Measurements from ENCODE around the gene SCAMP4. TPM values are rescaled to one million over a fixed set of nuclear protein-coding genes. Genes with fewer than 3 reads are reported as not detected.

SCAMP4 gene
- total and polyA plus RNA-seq, 2 experiments from 2014 or later: 53.7 to 62.5 TPM

GRCh38 chr19:1913781-1914577 lies 8.8 kb downstream of the SCAMP4 start:
- Histone ChIP-seq H3K4me1 (ENCODE audit: low read depth) (no peaks in the 10 kb centered on the region), H3K27ac (no peak overlapping the region), H3K9me3 (ENCODE audit: low read depth) (no peaks in the 10 kb centered on the region), H3K27me3 (no peaks in the 10 kb centered on the region), H3K36me3 (peaks cover 2% of the 10 kb centered on the region), H3K4me3 (no peak overlapping the region)
- no peak for TF ChIP-seq CTCF (IDR thresholded peaks at IDR 0.05; ENCODE audit: low read depth, low read length)
- no peak for DNase-seq (ENCODE audit: low read depth in 1 of 2, low spot score in 1 of 2)

- Histone ChIP-seq H3K27ac (no peak overlapping the region), H3K4me3 (no peak overlapping the region), H3K27me3 (no peaks in the 10 kb centered on the region), H3K4me1 (ENCODE audit: low read depth) (no peaks in the 10 kb centered on the region), H3K9me3 (ENCODE audit: low read depth) (no peaks in the 10 kb centered on the region), H3K36me3 (peaks cover 2% of the 10 kb centered on the region)
- DNase-seq (ENCODE audit: low read depth in 1 of 2, low spot score in 1 of 2): no peak
- TF ChIP-seq CTCF (IDR thresholded peaks at IDR 0.05; ENCODE audit: low read depth, low read length): no peak
Observed at GRCh38 chr19:1914826-1915341, 9.7 kb downstream of the SCAMP4 start.

- H3K27me3 ChIP-seq: no peaks in the 10 kb centered on the region
- DNase-seq (ENCODE audit: low read depth in 1 of 2, low spot score in 1 of 2): no peak
- no peaks in the 10 kb centered on the region for H3K9me3 ChIP-seq (ENCODE audit: low read depth)
- no peak for TF ChIP-seq CTCF (IDR thresholded peaks at IDR 0.05; ENCODE audit: low read depth, low read length)
- no peak overlapping the region for H3K27ac ChIP-seq
- H3K4me3 ChIP-seq: no peak overlapping the region
- H3K36me3 ChIP-seq: peaks cover 7% of the 10 kb centered on the region
- H3K4me1 ChIP-seq (ENCODE audit: low read depth): no peaks in the 10 kb centered on the region
Observed at GRCh38 chr19:1917146-1917545, 11.9 kb downstream of the SCAMP4 start.

GRCh38 chr19:1917926-1918325 lies 12.7 kb downstream of the SCAMP4 start:
- Histone ChIP-seq H3K36me3 (peaks cover 5% of the 10 kb centered on the region), H3K27ac (no peak overlapping the region), H3K4me1 (ENCODE audit: low read depth) (no peaks in the 10 kb centered on the region), H3K4me3 (no peak overlapping the region), H3K9me3 (ENCODE audit: low read depth) (no peaks in the 10 kb centered on the region), H3K27me3 (no peaks in the 10 kb centered on the region)
- TF ChIP-seq CTCF (IDR thresholded peaks at IDR 0.05; ENCODE audit: low read depth, low read length): no peak
- DNase-seq (ENCODE audit: low read depth in 1 of 2, low spot score in 1 of 2): no peak

- Histone ChIP-seq H3K36me3 (peaks cover 5% of the 10 kb centered on the region), H3K27ac (no peak overlapping the region), H3K4me3 (no peak overlapping the region), H3K27me3 (no peaks in the 10 kb centered on the region), H3K9me3 (ENCODE audit: low read depth) (no peaks in the 10 kb centered on the region), H3K4me1 (ENCODE audit: low read depth) (no peaks in the 10 kb centered on the region)
- no peak for DNase-seq (ENCODE audit: low read depth in 1 of 2, low spot score in 1 of 2)
- TF ChIP-seq CTCF (IDR thresholded peaks at IDR 0.05; ENCODE audit: low read depth, low read length): no peak
Observed at GRCh38 chr19:1918975-1919374, 13.8 kb downstream of the SCAMP4 start.
